Liver (tissue), 9 donors: ENCODE measurements around the gene SHOC2. TPM values are rescaled to one million over a fixed set of nuclear protein-coding genes. Genes with fewer than 3 reads are reported as not detected.

ENCODE experiments used
- DNase-seq: peaks from one replicate; pipeline ENCODE4 v3.0.0-alpha.2; 2017; ENCODE audit warnings: low spot score
- H3K27ac ChIP-seq, 2 donors: one replicate each; pipeline ENCODE4 v1.7.0; 2013; ENCODE audit warnings: inconsistent platforms in 2 of 2, low read length in 2 of 2, control low read depth in 1 of 2, low read depth in 1 of 2, mild to moderate bottlenecking in 1 of 2
- H3K27me3 ChIP-seq, 4 donors: one replicate each; pipeline versions ENCODE4 v1.6.1 to v1.7.0; 2013; ENCODE audit warnings: low read length in 3 of 4, inconsistent platforms in 1 of 4, mild to moderate bottlenecking in 1 of 4, moderate library complexity in 1 of 4; ENCODE audit not compliant: control insufficient read depth in 4 of 4, insufficient read depth in 4 of 4
- H3K36me3 ChIP-seq, 4 donors: one replicate each; pipeline versions ENCODE4 v1.6.1 to v1.7.0; 2013; ENCODE audit warnings: low read length in 3 of 4, mild to moderate bottlenecking in 3 of 4, low read depth in 1 of 4, moderate library complexity in 1 of 4; ENCODE audit not compliant: control insufficient read depth in 4 of 4, insufficient read depth in 3 of 4
- H3K4me1 ChIP-seq, 4 donors: one replicate each; pipeline versions ENCODE4 v1.6.1 to v1.7.0; 2013; ENCODE audit warnings: low read length in 3 of 4, mild to moderate bottlenecking in 3 of 4, moderate library complexity in 1 of 4; ENCODE audit not compliant: control insufficient read depth in 4 of 4, insufficient read depth in 4 of 4
- H3K4me3 ChIP-seq, 3 donors: one replicate each; pipeline versions ENCODE4 v1.6.1 to v1.7.0; 2013; ENCODE audit warnings: low read length in 3 of 3, control low read depth in 1 of 3, low read depth in 1 of 3, mild to moderate bottlenecking in 1 of 3
- H3K9ac ChIP-seq, 2 donors: one replicate each; pipeline ENCODE4 v1.7.0; 2013; ENCODE audit warnings: low read length in 2 of 2, mild to moderate bottlenecking in 2 of 2, moderate library complexity in 2 of 2, control low read depth in 1 of 2, low read depth in 1 of 2
- H3K9me3 ChIP-seq, 4 donors: one replicate each; pipeline versions ENCODE4 v1.6.1 to v1.7.0; 2013; ENCODE audit warnings: low read length in 3 of 4; ENCODE audit not compliant: control insufficient read depth in 4 of 4
- ATF3 ChIP-seq: IDR thresholded peaks from 2 replicates; pipeline ENCODE4 v1.6.1; 2016; ENCODE audit warnings: antibody characterized with exemption
- CTCF ChIP-seq: fragments of 150-350 bp; IDR thresholded peaks from 2 replicates; pipeline ENCODE4 v1.5.1; 2017; ENCODE audit warnings: improper control_type of control experiment, low read depth, low read length; ENCODE audit not compliant: missing input control
- EGR1 ChIP-seq, 2 donors: IDR thresholded peaks; 2 replicates each; pipeline ENCODE4 v1.6.1; 2016 to 2018; ENCODE audit warnings: antibody characterized with exemption in 2 of 2, low read depth in 2 of 2
- FOXA2 ChIP-seq: IDR thresholded peaks from 2 replicates; pipeline ENCODE4 v1.6.1; 2016; ENCODE audit warnings: antibody characterized with exemption
- GABPA ChIP-seq, 2 donors: IDR thresholded peaks in 1 of 2; conservative IDR thresholded peaks in 1 of 2; 2 replicates each; pipeline ENCODE4 v1.6.1; 2016; ENCODE audit warnings: antibody characterized with exemption in 2 of 2, mild to moderate bottlenecking in 1 of 2, moderate library complexity in 1 of 2
- HNF4A ChIP-seq, 2 donors: conservative IDR thresholded peaks; 2 replicates each; pipeline ENCODE4 v1.6.1; 2016; ENCODE audit warnings: antibody characterized with exemption in 2 of 2, mild to moderate bottlenecking in 2 of 2
- HNF4G ChIP-seq: IDR thresholded peaks from 2 replicates; pipeline ENCODE4 v1.6.1; 2016; ENCODE audit warnings: antibody characterized with exemption
- JUND ChIP-seq, 2 donors: IDR thresholded peaks; 2 replicates each; pipeline ENCODE4 v1.6.1; 2016; ENCODE audit warnings: antibody characterized with exemption in 2 of 2
- MAX ChIP-seq: IDR thresholded peaks from 2 replicates; pipeline ENCODE4 v1.6.1; 2016; ENCODE audit warnings: antibody characterized with exemption
- RAD21 ChIP-seq, 2 donors: IDR thresholded peaks; 2 replicates each; pipeline ENCODE4 v1.6.1; 2016; ENCODE audit warnings: antibody characterized with exemption in 2 of 2, mild to moderate bottlenecking in 2 of 2
- REST ChIP-seq: IDR thresholded peaks from 2 replicates; pipeline ENCODE4 v1.6.1; 2016; ENCODE audit warnings: antibody characterized with exemption, mild to moderate bottlenecking
- RXRA ChIP-seq, 2 donors: IDR thresholded peaks; 2 replicates each; pipeline ENCODE4 v1.6.1; 2017 to 2018; ENCODE audit warnings: antibody characterized with exemption in 2 of 2, mild to moderate bottlenecking in 1 of 2
- SP1 ChIP-seq: IDR thresholded peaks from 2 replicates; pipeline ENCODE4 v1.6.1; 2018; ENCODE audit warnings: antibody characterized with exemption, mild to moderate bottlenecking
- TAF1 ChIP-seq: conservative IDR thresholded peaks from 2 replicates; pipeline ENCODE4 v1.6.1; 2016; ENCODE audit warnings: antibody characterized with exemption, mild to moderate bottlenecking
- YY1 ChIP-seq: IDR thresholded peaks from 2 replicates; pipeline ENCODE4 v1.6.1; 2016; ENCODE audit warnings: antibody characterized with exemption, mild to moderate bottlenecking
- ZBTB33 ChIP-seq: IDR thresholded peaks from 2 replicates; pipeline ENCODE4 v1.6.1; 2016; ENCODE audit warnings: antibody characterized with exemption
- WGBS: extraction: QIAGEN DNeasy Blood & Tissue Kit; methylation state at CpG from one replicate; pipeline ENCODE4 v1.1.7; 2013; 5-methylcytosine and 5-hydroxymethylcytosine counted together
- polyA plus RNA-seq, 2 donors: library from polyadenylated mRNA; stranded (reverse) in 1 of 2; unstranded in 1 of 2; fragments of 200-250 nt in 1 of 2; fragments of >200 nt in 1 of 2; fragmentation: Nextera tagmentation in 1 of 2; extraction: Ambion mirVana in 1 of 2; gene quantifications; one replicate each; pipeline versions ENCODE4 v1.2.1 to v1.2.3, GENCODE V29; 2013 to 2015
- total RNA-seq, 2 donors: library from RNA; depleted of rRNA; stranded (reverse); fragments of >200 nt; gene quantifications; one replicate each; pipeline ENCODE4 v1.2.3, GENCODE V29; 2014
- donor health status: healthy.
- donor health status: healthy.
- donor health status: healthy.
- donor health status: healthy.
- donor health status: healthy.

Gene SHOC2
- total and polyA plus RNA-seq, 4 donors, result 7.8 to 33.7 (median 17.9) TPM

GRCh38 chr10:110966146-110966545 is 46.7 kb downstream of the SHOC2 start:
- Histone ChIP-seq H3K4me1 (peaks cover 1 to 25% (median 16%) of the 10 kb centered on the region in 4 donors), H3K27ac (no peak overlapping the region), H3K4me3 (no peak overlapping the region), H3K27me3 (no peaks in the 10 kb centered on the region), H3K9me3 (no peaks in the 10 kb centered on the region), H3K9ac (no peak overlapping the region), H3K36me3 (no peaks in the 10 kb centered on the region)
- no peak for DNase-seq
- 93% methylated on average over 1 of the region's 1 CpG for WGBS
- TF ChIP-seq HNF4A (conservative IDR thresholded peaks at IDR 0.05) (no peak), GABPA (IDR thresholded peaks at IDR 0.05 in 1 of 2, conservative IDR thresholded peaks at IDR 0.05 in 1 of 2) (no peak)

GRCh38 chr10:110967009-110967630 is 47.7 kb downstream of the SHOC2 start:
- Histone ChIP-seq H3K27me3 (no peaks in the 10 kb centered on the region), H3K4me3 (no peak overlapping the region), H3K36me3 (no peaks in the 10 kb centered on the region), H3K9ac (no peak overlapping the region), H3K9me3 (no peaks in the 10 kb centered on the region), H3K27ac (no peak overlapping the region), H3K4me1 (peaks cover 1 to 19% (median 13%) of the 10 kb centered on the region in 4 donors)
- TF ChIP-seq HNF4A (conservative IDR thresholded peaks at IDR 0.05) (no peak), EGR1 (IDR thresholded peaks at IDR 0.05; ENCODE audit: low read depth in 2 of 2) (peak; percentile 51 to 81)
- WGBS, result 53% methylated on average over 3 of the region's 3 CpGs
- no peak for DNase-seq

- Histone ChIP-seq H3K9ac (no peak overlapping the region), H3K27me3 (no peaks in the 10 kb centered on the region), H3K9me3 (no peaks in the 10 kb centered on the region), H3K4me3 (no peak overlapping the region), H3K4me1 (peaks cover 3 to 15% (median 11%) of the 10 kb centered on the region in 4 donors), H3K36me3 (no peaks in the 10 kb centered on the region), H3K27ac (no peak overlapping the region)
- TF ChIP-seq FOXA2 (no peak), YY1 (no peak), REST (no peak), RXRA (IDR thresholded peaks at IDR 0.05) (no peak), HNF4A (conservative IDR thresholded peaks at IDR 0.05) (no peak), ATF3 (no peak), TAF1 (no peak), EGR1 (IDR thresholded peaks at IDR 0.05; ENCODE audit: low read depth in 2 of 2) (no peak), GABPA (IDR thresholded peaks at IDR 0.05 in 1 of 2, conservative IDR thresholded peaks at IDR 0.05 in 1 of 2) (no peak), CTCF (no peak), SP1 (no peak), HNF4G (no peak), ZBTB33 (no peak), JUND (IDR thresholded peaks at IDR 0.05) (no peak), RAD21 (IDR thresholded peaks at IDR 0.05) (no peak), MAX (no peak)
- no peak for DNase-seq
- 1% methylated on average over 1 of the region's 1 CpG for WGBS
These were observed 48.2 kb downstream of the SHOC2 start for GRCh38 chr10:110967645-110968044.
